A549 (cell line): Measurements from ENCODE around the gene DGUOK. TPM values are rescaled to one million over a fixed set of nuclear protein-coding genes. Genes with fewer than 3 reads are reported as not detected.

Experiments
- ATAC-seq, 2 experiments: fragments of 200-7000 bp in 1 of 2; fragments of >200 bp in 1 of 2; cut with Nextera tagmentation in 1 of 2; cut with Tn5 transposase in 1 of 2; 3 replicates each; pipeline versions ENCODE4 v1.8.0 to v1.9.1; 2018 to 2020; ENCODE audit warnings: mild to moderate bottlenecking in 1 of 2, moderate library complexity in 1 of 2
- CTCF ChIA-PET: fragments of 300-600 bp; sonication (Branson Sonifier 250); formaldehyde crosslinking; extraction: SDS; loops from one replicate; lab custom pipeline; 2021; ENCODE audit warnings: antibody characterized with exemption, inconsistent platforms; lab: Yijun Ruan, JAX
- POLR2A ChIA-PET: fragments of 350-600 bp; formaldehyde crosslinking; extraction: SDS; loops from one replicate; lab custom pipeline; 2021; ENCODE audit warnings: antibody characterized with exemption, inconsistent platforms; lab: Yijun Ruan, JAX
- DNase-seq, 2 experiments: peaks; one replicate each; pipeline versions ENCODE4 v3.0.0 to v3.0.0-alpha.2; 2011 to 2016; ENCODE audit warnings: low read depth in 1 of 2, low spot score in 1 of 2
- FAIRE-seq: peaks from 2 replicates; lab custom pipeline; 2011; peaks lifted over from hg19 to GRCh38; lab: Jason Lieb, UNC
- H3K27ac ChIP-seq, 2 experiments: fragments of >200 bp; sonication (Bioruptor Twin); formaldehyde crosslinking; 3 replicates each; pipeline ENCODE4 v1.5.1; 2016 to 2017
- H3K4me1 ChIP-seq: fragments of >200 bp; sonication (Bioruptor Twin); formaldehyde crosslinking; 3 replicates; pipeline ENCODE4 v1.6.1; 2016
- H3K4me2 ChIP-seq: fragments of >200 bp; sonication (Bioruptor Twin); formaldehyde crosslinking; 3 replicates; pipeline ENCODE4 v1.6.1; 2016
- H3K4me3 ChIP-seq: fragments of >200 bp; sonication (Bioruptor Twin); formaldehyde crosslinking; 3 replicates; pipeline ENCODE4 v1.5.1; 2016
- H3K9me3 ChIP-seq: fragments of >200 bp; sonication (Bioruptor Twin); formaldehyde crosslinking; 3 replicates; pipeline ENCODE4 v1.6.1; 2016
- CBX2 ChIP-seq: fragments of 200-600 bp; sonication (generic); IDR thresholded peaks from 2 replicates; pipeline ENCODE4 v1.6.1; 2016; ENCODE audit warnings: low read depth, mild to moderate bottlenecking, borderline replicate concordance
- CHD2 ChIP-seq: fragments of 150-350 bp; IDR thresholded peaks from 2 replicates; pipeline ENCODE4 v1.6.1; 2014; ENCODE audit warnings: low read length; ENCODE audit not compliant: partially characterized antibody
- CHD4 ChIP-seq: fragments of 200-600 bp; sonication (generic); IDR thresholded peaks from 2 replicates; pipeline ENCODE4 v1.6.1; 2016; ENCODE audit warnings: antibody characterized with exemption, mild to moderate bottlenecking, borderline replicate concordance
- EHMT2 ChIP-seq: fragments of 200-600 bp; sonication (generic); IDR thresholded peaks from 2 replicates; pipeline ENCODE4 v1.6.1; 2016; ENCODE audit warnings: antibody characterized with exemption, low read depth, mild to moderate bottlenecking, moderate library complexity
- FOSL2 ChIP-seq, 2 experiments: fragments of 450-650 bp in 1 of 2; fragments of >200 bp in 1 of 2; sonication (Bioruptor Twin) in 1 of 2; formaldehyde crosslinking; IDR thresholded peaks; 2 replicates each; pipeline versions ENCODE4 v1.5.0 to v1.6.1; 2016 to 2020; ENCODE audit warnings: mild to moderate bottlenecking in 1 of 2, moderate library complexity in 1 of 2
- FOXS1 ChIP-seq: fragments of 250-450 bp; sonication (Bioruptor Pico); IDR thresholded peaks from 2 replicates; pipeline ENCODE4 v1.5.0; 2020; ENCODE audit warnings: mild to moderate bottlenecking, moderate library complexity
- HDAC2 ChIP-seq: fragments of 200-600 bp; sonication (generic); IDR thresholded peaks from 2 replicates; pipeline ENCODE4 v1.6.1; 2016
- HMGXB4 ChIP-seq: fragments of 250-450 bp; sonication (Bioruptor Pico); IDR thresholded peaks from 2 replicates; pipeline ENCODE4 v1.5.0; 2021; ENCODE audit warnings: mild to moderate bottlenecking, moderate library complexity, borderline replicate concordance
- HOXB13 ChIP-seq: fragments of 250-450 bp; sonication (Bioruptor Pico); IDR thresholded peaks from 2 replicates; pipeline ENCODE4 v1.5.0; 2020; ENCODE audit warnings: low read depth, mild to moderate bottlenecking, moderate library complexity
- HOXB5 ChIP-seq: fragments of 250-450 bp; sonication (Bioruptor Pico); IDR thresholded peaks from 2 replicates; pipeline ENCODE4 v1.5.0; 2020; ENCODE audit warnings: mild to moderate bottlenecking, moderate library complexity
- JUNB ChIP-seq: fragments of >200 bp; sonication (Bioruptor Twin); formaldehyde crosslinking; IDR thresholded peaks from 2 replicates; pipeline ENCODE4 v1.6.1; 2016
- MYC ChIP-seq: IDR thresholded peaks from 2 replicates; pipeline ENCODE4 v1.6.1; 2012; ENCODE audit warnings: mild to moderate bottlenecking, inconsistent platforms, low read length, improper control_type of control experiment, borderline replicate concordance
- NPAS2 ChIP-seq: fragments of 250-450 bp; sonication (Bioruptor Pico); IDR thresholded peaks from 2 replicates; pipeline ENCODE4 v1.8.0; 2022; ENCODE audit warnings: mild to moderate bottlenecking, moderate library complexity, borderline replicate concordance
- NR3C1 ChIP-seq: fragments of >200 bp; sonication (Bioruptor Twin); formaldehyde crosslinking; IDR thresholded peaks from 3 replicates; pipeline ENCODE4 v1.6.1; 2017
- PBX3 ChIP-seq: IDR thresholded peaks from 2 replicates; pipeline ENCODE4 v1.6.1; 2012
- RAD21 ChIP-seq, 2 experiments: fragments of >200 bp in 1 of 2; sonication (Bioruptor Twin) in 1 of 2; formaldehyde crosslinking in 1 of 2; IDR thresholded peaks in 1 of 2; conservative IDR thresholded peaks in 1 of 2; 2 replicates in 1 of 2; 3 replicates in 1 of 2; pipeline ENCODE4 v1.6.1; 2012 to 2018; ENCODE audit warnings: inconsistent platforms in 1 of 2
- USF2 ChIP-seq: fragments of 450-650 bp; IDR thresholded peaks from 2 replicates; pipeline ENCODE4 v1.6.1; 2014; ENCODE audit warnings: antibody characterized with exemption
- ZFP36 ChIP-seq: fragments of 450-650 bp; IDR thresholded peaks from 2 replicates; pipeline ENCODE4 v1.6.1; 2014; ENCODE audit warnings: borderline replicate concordance; ENCODE audit not compliant: partially characterized antibody
- ZNF302 ChIP-seq: fragments of 250-450 bp; sonication (Bioruptor Pico); IDR thresholded peaks from 2 replicates; pipeline ENCODE4 v1.9.0; 2021; ENCODE audit warnings: inconsistent platforms, mild to moderate bottlenecking, moderate library complexity
- WGBS: methylation state at CpG from one replicate; pipeline ENCODE4 v1.1.6; 2017; ENCODE audit errors: missing lambda C conversion rate; 5-methylcytosine and 5-hydroxymethylcytosine counted together
- polyA plus RNA-seq, 4 experiments: library from polyadenylated mRNA; depleted of rRNA in 3 of 4; stranded (reverse); fragments of >200 nt; fragmentation: RNase III in 1 of 4; extraction: RNeasy Plus Mini Kit Qiagen cat#74134 plus additional on column Dnase treatment in 1 of 4; gene quantifications; 2 replicates in 3 of 4; 3 replicates in 1 of 4; pipeline ENCODE4 v1.2.3, GENCODE V29; 2011 to 2017

Gene DGUOK
- polyA plus RNA-seq, 2 of the 4 experiments (the other 2 are of a cell fraction) = 128 to 145 TPM

- no peak for DNase-seq
- Histone ChIP-seq H3K4me1 (peaks cover 3% of the 10 kb centered on the region; the same call in 1 of the 3 replicates), H3K27ac (no peak overlapping the region), H3K4me3 (no peak overlapping the region), H3K9me3 (no peaks in the 10 kb centered on the region), H3K4me2 (no peak overlapping the region)
- POLR2A ChIA-PET = interaction anchor here (2.1 kb wide), 1 partner anchor 10 kb away, joined by 7 read pairs; the partner anchor contains the start of gene DGUOK
- CTCF ChIA-PET = interaction anchor here (0.8 to 1.7 kb wide), 5 partner anchors 8 to 110 kb away, joined by 3 to 4 read pairs (median 4); no protein-coding TSS in a partner anchor
- peak; percentile 35 to 56; a peak in 2 of 6 replicates for ATAC-seq
- no peak for TF ChIP-seq HDAC2
- no peak for TF ChIP-seq HMGXB4 (CRISPR knock-in tag)
- TF ChIP-seq USF2 = no peak
- TF ChIP-seq PBX3 = no peak
- no peak for TF ChIP-seq JUNB
- no peak for TF ChIP-seq MYC
- whole genome bisulfite sequencing = 70% methylated on average over 4 of the region's 4 CpGs
- FAIRE-seq = no peak
These were observed 10.6 kb downstream of the DGUOK start for GRCh38 chr2:73937103-73937885.

- ChIA-PET CTCF (interaction anchor here (0.8 to 1.7 kb wide), 6 partner anchors 13 to 111 kb away, joined by 3 to 4 read pairs (median 4); no protein-coding TSS in a partner anchor), POLR2A (interaction anchor here (2.1 kb wide), 1 partner anchor 11 kb away, joined by 7 read pairs; the partner anchor contains the start of gene DGUOK)
- TF ChIP-seq MYC (no peak), CHD4 (no peak), JUNB (no peak), FOXS1 (CRISPR knock-in tag) (no peak), CBX2 (no peak), HOXB5 (CRISPR knock-in tag) (no peak), EHMT2 (no peak), ZFP36 (no peak), CHD2 (no peak), FOSL2 (IDR thresholded peaks at IDR 0.05) (no peak), FOSL2 (CRISPR knock-in tag; IDR thresholded peaks at IDR 0.05) (no peak), HOXB13 (no peak), ZNF302 (CRISPR knock-in tag) (no peak)
- ATAC-seq (no peak), FAIRE-seq (no peak), DNase-seq (no peak)
- H3K9me3 ChIP-seq = no peaks in the 10 kb centered on the region
- H3K27ac ChIP-seq = no peak overlapping the region
- no peak overlapping the region for H3K4me3 ChIP-seq
- no peak overlapping the region for H3K4me2 ChIP-seq
- no peaks in the 10 kb centered on the region; the same call in 2 of the 3 replicates for H3K4me1 ChIP-seq
These were observed 11.2 kb downstream of the DGUOK start for GRCh38 chr2:73937899-73938298.

- no peak overlapping the region for H3K4me2 ChIP-seq
- no peak for TF ChIP-seq NPAS2 (CRISPR knock-in tag)
- TF ChIP-seq PBX3 = no peak
- TF ChIP-seq RAD21 (conservative IDR thresholded peaks at IDR 0.05 in 1 of 2, IDR thresholded peaks at IDR 0.05 in 1 of 2) = no peak
- TF ChIP-seq NR3C1 = no peak
- CTCF ChIA-PET = interaction anchor here (0.9 to 1.6 kb wide), 5 partner anchors 12 to 114 kb away, joined by 3 to 4 read pairs (median 4); no protein-coding TSS in a partner anchor
These were observed 12.2 kb downstream of the DGUOK start for GRCh38 chr2:73938718-73939352.

More at GRCh38 chr2:73938718-73939352, 12.2 kb downstream of the DGUOK start:
- POLR2A ChIA-PET = no interaction called here
- Histone ChIP-seq H3K27ac (no peak overlapping the region), H3K4me3 (no peak overlapping the region), H3K9me3 (no peaks in the 10 kb centered on the region), H3K4me1 (no peaks in the 10 kb centered on the region)
- WGBS = 90% methylated on average over 5 of the region's 5 CpGs
- ATAC-seq (no peak), FAIRE-seq (no peak), DNase-seq (no peak)
